Inflammatory macrophage (primary cell): ENCODE data around the gene TRAF1.

Source experiments
- DNase-seq, 2 donors: peaks; one replicate each; pipeline ENCODE4 v3.0.0-alpha.2; 2020 to 2022

The TRAF1 gene

GRCh38 chr9:120922404-120923195, 4.0 kb downstream of the TRAF1 start:
- no peak for DNase-seq

GRCh38 chr9:120921661-120922181, 4.9 kb downstream of the TRAF1 start:
- no peak for DNase-seq

- peak in 1 of 2 donors; percentile 48 for DNase-seq
Measured at GRCh38 chr9:120920806-120921178, 5.8 kb downstream of the TRAF1 start.

GRCh38 chr9:120919843-120920805, 6.5 kb downstream of the TRAF1 start:
- no peak for DNase-seq

GRCh38 chr9:120918931-120919842, 7.4 kb downstream of the TRAF1 start:
- DNase-seq = peak in 1 of 2 donors; percentile 52

- DNase-seq = no peak
Measured at GRCh38 chr9:120917929-120918762, 8.4 kb downstream of the TRAF1 start.

GRCh38 chr9:120916991-120917880, 9.4 kb downstream of the TRAF1 start:
- DNase-seq = no peak

GRCh38 chr9:120916588-120916987, 10.0 kb downstream of the TRAF1 start:
- no peak for DNase-seq

- DNase-seq = peak in 1 of 2 donors; percentile 23
Measured at GRCh38 chr9:120915854-120916470, 10.6 kb downstream of the TRAF1 start.

GRCh38 chr9:120914953-120915352, 11.6 kb downstream of the TRAF1 start:
- DNase-seq = no peak

GRCh38 chr9:120914396-120914795, 12.2 kb downstream of the TRAF1 start:
- no peak for DNase-seq

GRCh38 chr9:120913647-120914264, 12.8 kb downstream of the TRAF1 start:
- DNase-seq = no peak

- no peak for DNase-seq
Measured at GRCh38 chr9:120912958-120913646, 13.5 kb downstream of the TRAF1 start.

- DNase-seq = no peak
Measured at GRCh38 chr9:120911295-120911837, 15.2 kb downstream of the TRAF1 start.

GRCh38 chr9:120910643-120911042, 16.0 kb downstream of the TRAF1 start:
- DNase-seq = no peak

GRCh38 chr9:120909904-120910303, 16.7 kb downstream of the TRAF1 start:
- peak; percentile 30 to 41 for DNase-seq

- DNase-seq = no peak
Measured at GRCh38 chr9:120905315-120906164, 21.1 kb downstream of the TRAF1 start.
